Posterior vena cava (tissue), 2 donors: ENCODE results near the gene ABCD4. TPM values are rescaled to one million over a fixed set of nuclear protein-coding genes. Genes with fewer than 3 reads are reported as not detected.
"Not testable (repeated sequence)": the region's sequence is repeated elsewhere in the genome, so short reads cannot be mapped to it uniquely, and the experiment has no call there.

Experiments used
- DNase-seq: peaks from one replicate; pipeline ENCODE4 v3.0.0-alpha.2; 2020; ENCODE audit warnings: low spot score
- intact Hi-C, 2 donors: fragments of 100-400 bp; cut with DNase I; formaldehyde crosslinking; loops; one replicate each; pipeline versions ENCODE4 v1.14.1 to v1.14.2; 2022 to 2023
- long read RNA-seq, 2 donors: library from polyadenylated mRNA; unstranded; transcript quantifications; one replicate each; pipeline ENCODE4 v2.0.0, GENCODE V29; 2020 to 2021
- total RNA-seq, 2 donors: library from RNA; stranded (reverse); fragmentation: NEBNext Ultra II Directional; extraction: Animal tissue kit (Norgen Biotek cat#: 25700); gene quantifications; one replicate each; pipeline ENCODE4 v1.2.1, GENCODE V29; 2021
- donor health status: DM: yes; HTN: yes; CAD: no.
- donor health status: DM: yes; HTN: yes; CAD: no.

ABCD4 gene
- total RNA-seq = 10 to 100 TPM; 29.4 to 35.6 TPM
- long read RNA-seq, donor 1, transcript ABCD4-201 (19 exons, 3,003 nt) = major isoform, 5 of 16 reads
- long read RNA-seq, donor 1, partial matches to known transcripts = 5 of 16 reads
- long read RNA-seq, donor 1, other reads (novel, unspliced or antisense) = 5 of 16 reads
- long read RNA-seq, donor 2, transcript ABCD4-201 (19 exons, 3,003 nt) = major isoform, 8 of 48 reads
- long read RNA-seq, donor 2, partial matches to known transcripts = 11 of 48 reads
- long read RNA-seq, donor 2, other reads (novel, unspliced or antisense) = 26 of 48 reads

GRCh38 chr14:74302634-74303569, at the start of gene ABCD4:
Gene ABCD4, minus strand, starts transcription at chr14:74302934. Its CDS starts 22 bp downstream, at chr14:74302912.
- intact Hi-C loops = no loop called here
- DNase-seq = peak; percentile 98

DNA sequence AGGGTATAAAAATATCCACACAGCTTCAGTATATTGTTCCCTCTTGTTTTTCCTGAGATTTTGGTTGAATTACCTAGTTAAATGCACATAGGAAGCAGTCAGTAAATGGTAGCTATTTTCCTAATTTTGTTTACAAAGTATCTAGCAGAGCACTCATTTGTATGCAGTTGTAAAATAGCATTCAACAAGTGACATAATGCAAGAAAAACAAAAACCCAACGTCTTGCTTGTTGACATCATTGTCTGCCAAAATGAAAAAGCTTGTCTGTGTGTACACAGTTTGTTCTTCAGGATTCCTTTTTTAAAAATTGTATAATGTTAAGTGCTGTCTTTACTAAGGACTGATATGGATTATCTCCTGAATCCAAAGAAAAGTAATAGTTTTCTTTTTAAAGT, 48.2 kb upstream of the ABCD4 start:
- intact Hi-C loops = no loop called here
- DNase-seq = no peak

- DNase-seq = no peak
- intact Hi-C loops = no loop called here
Measured at GRCh38 chr14:74350211-74350927, 47.6 kb upstream of the ABCD4 start.

- intact Hi-C loops = no loop called here
- peak; percentile 57 for DNase-seq
Measured at GRCh38 chr14:74349757-74350156, 47.0 kb upstream of the ABCD4 start.

GRCh38 chr14:74348735-74349463, 46.2 kb upstream of the ABCD4 start:
- DNase-seq = peak; percentile 59
- intact Hi-C loops = no loop called here

GRCh38 chr14:74348241-74348734, 45.6 kb upstream of the ABCD4 start, which contains the start of gene VRTN:
Gene VRTN, plus strand, starts transcription at chr14:74348471. Its CDS starts 8,313 bp downstream, at chr14:74356784.
- DNase-seq = peak; percentile 66
- intact Hi-C loops = no loop called here

GRCh38 chr14:74347795-74348100, 45.0 kb upstream of the ABCD4 start:
- peak; percentile 48 for DNase-seq
- intact Hi-C loops = no loop called here

DNA sequence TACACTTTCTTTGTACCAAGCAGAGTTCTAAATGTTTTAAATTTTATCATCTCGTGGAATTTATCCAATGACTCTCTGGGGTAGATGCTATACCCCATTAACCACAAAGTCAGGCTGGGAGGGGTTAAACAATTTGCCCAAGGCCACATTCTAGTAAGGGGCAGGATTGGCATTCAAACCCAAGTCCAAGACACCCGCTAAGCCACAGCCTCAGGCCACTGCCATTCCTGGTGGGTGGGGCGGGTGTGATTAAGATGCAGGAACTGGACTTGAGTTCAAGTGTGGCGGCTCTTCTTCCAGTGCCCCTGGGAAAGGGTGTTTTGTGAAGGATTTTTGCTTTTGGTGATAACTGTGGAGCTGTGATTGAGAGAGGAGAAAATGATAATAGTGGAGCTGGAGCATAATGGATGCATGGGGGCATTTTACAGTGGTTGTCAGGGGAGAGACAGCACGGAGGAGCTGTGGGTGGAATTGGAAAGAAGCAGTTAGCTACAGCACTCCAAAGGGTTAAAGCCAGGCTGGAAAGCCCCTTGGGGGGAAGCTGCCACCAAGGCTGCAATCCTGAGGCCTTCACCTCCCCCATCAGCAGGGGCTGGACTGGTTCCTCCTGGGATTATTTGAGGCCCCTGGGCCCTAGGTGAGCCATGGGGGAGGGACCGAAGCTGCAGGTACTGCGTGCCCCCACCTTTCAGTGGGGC, 44.5 kb upstream of the ABCD4 start:
- intact Hi-C loops = no loop called here

GRCh38 chr14:74346341-74346740, 43.6 kb upstream of the ABCD4 start:
- intact Hi-C loops = no loop called here
- DNase-seq = no peak

More for the DNA sequence above, 44.5 kb upstream of the ABCD4 start:
- DNase-seq = peak; percentile 55

DNA sequence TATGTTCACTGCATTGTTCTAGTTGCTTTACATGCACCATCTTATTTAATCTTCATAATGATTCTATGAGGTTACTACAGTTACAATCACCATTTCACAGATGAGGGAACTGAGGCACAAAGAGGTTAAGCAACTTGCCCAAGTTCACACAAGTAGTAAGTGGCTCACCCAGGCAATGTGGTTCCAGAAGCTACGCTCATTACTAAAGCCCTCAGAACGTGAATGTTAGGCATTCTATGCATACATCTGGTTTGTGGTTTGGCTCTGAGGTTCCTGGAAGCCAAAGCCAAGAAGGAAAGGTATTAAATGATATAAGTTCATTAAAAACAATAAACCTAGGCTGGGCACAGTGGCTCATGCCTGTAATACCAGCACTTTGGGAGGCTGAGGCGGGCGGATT, 31.2 kb upstream of the ABCD4 start:
- DNase-seq = no peak
- intact Hi-C loops = no loop called here

DNA sequence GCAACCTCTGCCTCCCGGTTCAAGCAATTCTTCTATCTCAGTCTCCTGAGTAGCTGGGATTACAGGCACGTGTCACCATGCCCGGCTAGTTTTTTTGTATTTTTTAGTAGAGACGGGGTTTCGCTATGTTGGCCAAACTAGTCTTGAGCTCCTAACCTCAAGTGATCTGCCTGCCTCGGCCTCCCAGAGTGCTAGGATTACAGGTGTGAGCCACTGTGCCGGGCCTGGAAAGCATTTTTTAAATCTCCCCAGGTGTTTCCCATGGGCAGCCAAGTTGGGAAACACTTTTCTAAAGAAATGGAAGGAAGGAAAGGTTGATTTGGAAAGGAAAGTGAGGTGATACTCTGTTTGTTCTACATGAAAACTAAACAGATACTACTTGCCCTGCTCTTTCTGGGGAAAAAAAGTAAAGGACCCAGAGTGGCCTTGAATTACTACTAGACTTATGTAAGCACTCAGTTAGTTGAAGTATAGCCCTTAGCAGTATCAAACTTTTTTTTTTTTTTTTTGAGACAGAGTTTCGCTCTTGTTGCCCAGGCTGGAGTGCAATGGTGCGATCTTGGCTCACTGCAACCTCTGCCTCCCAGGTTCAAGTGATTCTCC, 27.3 kb upstream of the ABCD4 start:
- DNase-seq, intact Hi-C loops: not testable (repeated sequence)

DNA sequence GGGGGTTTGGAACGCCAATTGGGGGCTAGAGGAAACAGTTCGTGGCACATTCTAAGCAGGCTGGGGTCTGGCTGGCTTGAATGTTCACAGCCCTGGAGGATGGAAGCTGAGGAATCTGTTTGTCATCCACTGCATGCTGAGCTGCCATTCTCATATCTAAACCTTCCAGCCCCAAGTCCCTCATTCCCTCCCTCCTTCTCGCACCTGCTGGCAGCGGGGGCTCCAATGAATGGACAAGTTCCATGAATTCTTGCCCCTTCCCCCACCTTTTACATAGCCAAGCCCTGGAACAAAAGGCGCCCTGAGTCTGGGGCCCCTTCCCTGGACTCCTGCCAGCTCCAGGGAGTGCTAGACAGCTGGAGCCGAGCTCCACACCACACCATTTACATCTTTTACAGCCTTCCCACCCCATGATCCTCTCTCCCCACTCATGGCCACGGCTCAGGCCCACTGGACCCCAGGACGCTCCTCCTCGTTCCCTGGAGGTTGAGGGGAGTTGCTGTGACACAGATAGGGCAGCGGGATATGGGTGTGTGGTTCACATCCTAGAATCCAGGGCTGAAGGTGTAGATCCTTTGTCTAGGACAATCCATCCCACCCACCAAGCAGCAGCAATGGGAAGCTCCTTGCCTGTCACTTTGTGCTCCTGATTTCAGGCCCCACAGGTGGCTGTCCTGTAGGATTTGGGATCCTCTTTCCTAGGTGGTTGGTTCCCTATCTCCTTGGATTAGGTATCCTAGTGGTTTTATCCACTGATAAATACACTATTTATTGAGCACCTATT, 23.8 kb upstream of the ABCD4 start:
- intact Hi-C loops = no loop called here
- no peak for DNase-seq

DNA sequence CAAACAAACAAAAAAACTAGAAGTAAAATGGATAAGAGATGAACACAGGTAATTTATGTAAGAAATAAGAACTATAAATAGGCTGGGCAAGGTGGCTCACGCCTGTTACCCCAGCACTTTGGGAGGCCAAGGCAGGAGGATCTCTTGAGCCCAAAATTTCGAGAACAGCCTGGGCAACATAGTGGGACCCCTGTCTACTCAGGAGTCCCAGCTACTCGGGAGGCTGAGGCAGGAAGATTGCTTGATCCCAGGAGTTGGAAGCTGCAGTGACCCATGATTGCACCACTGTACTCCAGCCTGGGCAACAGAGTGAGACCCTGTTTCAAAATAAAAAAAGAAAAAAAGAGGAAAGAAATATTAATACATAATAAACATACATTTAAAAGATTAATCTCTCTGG, 22.7 kb upstream of the ABCD4 start:
- DNase-seq = no peak

DNA sequence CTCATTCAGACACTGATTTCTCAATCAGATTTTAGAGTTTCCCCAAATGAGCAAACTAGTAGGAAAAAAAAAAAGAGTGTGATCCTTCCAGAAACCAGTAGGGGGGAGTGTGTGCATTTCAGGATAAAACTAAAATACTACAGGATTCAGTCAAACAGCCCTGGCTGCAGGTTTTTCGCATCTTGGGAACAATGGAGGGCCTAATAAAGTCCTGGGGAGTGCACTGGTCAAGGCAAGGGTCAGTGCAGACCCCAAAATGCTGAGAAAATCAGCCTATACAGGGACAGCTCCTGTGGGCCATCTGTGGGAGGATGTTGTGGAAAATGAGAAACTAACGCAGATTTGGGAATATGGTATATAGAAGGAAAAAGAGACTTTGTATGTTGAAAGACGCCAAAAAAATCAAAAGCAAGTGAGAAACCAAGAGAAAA, 22.2 kb upstream of the ABCD4 start:
- intact Hi-C loops = no loop called here
- DNase-seq = no peak

More for the DNA sequence above, 22.7 kb upstream of the ABCD4 start:
- intact Hi-C loops = no loop called here

- intact Hi-C loops = no loop called here
- DNase-seq = no peak
Measured at GRCh38 chr14:74314576-74314975, 11.8 kb upstream of the ABCD4 start.

DNA sequence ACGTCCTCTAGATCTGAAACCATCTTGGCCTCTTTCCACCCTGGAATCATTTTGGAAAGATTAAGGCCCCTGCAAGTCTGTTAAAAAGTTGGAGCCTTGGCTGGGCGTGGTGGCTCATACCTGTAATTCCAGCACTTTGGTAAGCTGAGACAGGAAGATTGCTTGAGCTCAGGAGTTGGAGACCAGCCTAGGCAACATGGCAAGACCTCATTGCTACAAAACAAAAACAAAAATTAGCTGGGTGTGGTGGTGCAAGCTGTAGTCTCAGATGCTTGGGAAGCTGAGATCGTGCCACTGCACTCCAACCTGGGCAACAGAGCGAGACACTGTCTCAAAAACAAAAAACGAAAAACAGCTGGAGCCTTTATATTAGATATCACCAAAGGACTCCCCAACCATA, 10.9 kb upstream of the ABCD4 start:
- intact Hi-C loops = no loop called here
- DNase-seq = no peak

- DNase-seq = no peak
- intact Hi-C loops = no loop called here
Measured at GRCh38 chr14:74312161-74312560, 9.4 kb upstream of the ABCD4 start.
